Activated T-helper 1 cell treated with Interleukin-2 at 50 U/mL for 16 hours (primary cell): ENCODE data around the gene STUB1.

Experiments
- DNase-seq: peaks from one replicate; pipeline ENCODE4 v3.0.0-alpha.2; 2020; ENCODE audit warnings: low read depth

The STUB1 gene

GRCh38 chr16:694863-695354 is 14.7 kb downstream of the STUB1 start:
- no peak for DNase-seq

GRCh38 chr16:695355-696089 is 15.3 kb downstream of the STUB1 start:
- DNase-seq, result peak; percentile 74

GRCh38 chr16:698911-699671 is 18.9 kb downstream of the STUB1 start:
- no peak for DNase-seq

- no peak for DNase-seq
These were observed 20.7 kb downstream of the STUB1 start for GRCh38 chr16:700684-701584.

- no peak for DNase-seq
These were observed 22.1 kb downstream of the STUB1 start for GRCh38 chr16:702341-702740.

- DNase-seq, result no peak
These were observed 23.2 kb downstream of the STUB1 start for GRCh38 chr16:703406-703805.

GRCh38 chr16:704047-704446 is 23.8 kb downstream of the STUB1 start:
- DNase-seq, result no peak

- no peak for DNase-seq
These were observed 24.6 kb downstream of the STUB1 start for GRCh38 chr16:704552-705380.

- no peak for DNase-seq
These were observed 25.4 kb downstream of the STUB1 start, which contains the start of gene FBXL16 for GRCh38 chr16:705431-706188. Gene FBXL16 (minus strand): TSS chr16:705801. CDS start chr16:697405, 8,396 bp downstream.

- no peak for DNase-seq
These were observed 26.2 kb downstream of the STUB1 start for GRCh38 chr16:706189-707061.

GRCh38 chr16:707062-707538 is 26.9 kb downstream of the STUB1 start:
- DNase-seq, result no peak

GRCh38 chr16:708019-708418 is 27.8 kb downstream of the STUB1 start:
- DNase-seq, result no peak

GRCh38 chr16:708959-709358 is 28.7 kb downstream of the STUB1 start:
- no peak for DNase-seq

- DNase-seq, result no peak
These were observed 29.6 kb downstream of the STUB1 start for GRCh38 chr16:709566-710499.

GRCh38 chr16:710500-711075 is 30.4 kb downstream of the STUB1 start:
- no peak for DNase-seq

- DNase-seq, result no peak
These were observed 30.9 kb downstream of the STUB1 start for GRCh38 chr16:711084-711483.

- peak; percentile 69 for DNase-seq
These were observed 31.5 kb downstream of the STUB1 start for GRCh38 chr16:711548-712320.
